ENCODE data around the gene ZBTB1.
A peak's percentile ranks its signal among the peaks of the same experiment; 100 is the strongest.

Gene ZBTB1

DNA sequence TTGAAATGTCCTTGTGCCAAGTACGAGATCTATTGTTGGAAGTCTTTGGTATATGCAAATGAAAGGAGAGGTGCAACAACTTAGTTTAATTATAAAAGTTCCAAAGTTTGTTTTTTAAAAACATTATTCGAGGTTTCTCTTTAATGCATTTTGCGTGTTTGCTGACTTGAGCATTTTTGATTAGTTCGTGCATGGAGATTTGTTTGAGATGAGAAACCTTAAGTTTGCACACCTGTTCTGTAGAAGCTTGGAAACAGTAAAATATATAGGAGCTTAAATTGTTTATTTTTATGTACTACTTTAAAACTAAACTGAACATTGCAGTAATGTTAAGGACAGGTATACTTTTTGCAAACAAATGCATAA lies 38.2 kb downstream of the ZBTB1 start:
- TF ChIP-seq, protein P1, sequence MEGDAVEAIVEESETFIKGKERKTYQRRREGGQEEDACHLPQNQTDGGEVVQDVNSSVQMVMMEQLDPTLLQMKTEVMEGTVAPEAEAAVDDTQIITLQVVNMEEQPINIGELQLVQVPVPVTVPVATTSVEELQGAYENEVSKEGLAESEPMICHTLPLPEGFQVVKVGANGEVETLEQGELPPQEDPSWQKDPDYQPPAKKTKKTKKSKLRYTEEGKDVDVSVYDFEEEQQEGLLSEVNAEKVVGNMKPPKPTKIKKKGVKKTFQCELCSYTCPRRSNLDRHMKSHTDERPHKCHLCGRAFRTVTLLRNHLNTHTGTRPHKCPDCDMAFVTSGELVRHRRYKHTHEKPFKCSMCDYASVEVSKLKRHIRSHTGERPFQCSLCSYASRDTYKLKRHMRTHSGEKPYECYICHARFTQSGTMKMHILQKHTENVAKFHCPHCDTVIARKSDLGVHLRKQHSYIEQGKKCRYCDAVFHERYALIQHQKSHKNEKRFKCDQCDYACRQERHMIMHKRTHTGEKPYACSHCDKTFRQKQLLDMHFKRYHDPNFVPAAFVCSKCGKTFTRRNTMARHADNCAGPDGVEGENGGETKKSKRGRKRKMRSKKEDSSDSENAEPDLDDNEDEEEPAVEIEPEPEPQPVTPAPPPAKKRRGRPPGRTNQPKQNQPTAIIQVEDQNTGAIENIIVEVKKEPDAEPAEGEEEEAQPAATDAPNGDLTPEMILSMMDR (conservative IDR thresholded peaks at IDR 0.05; ENCODE audit: low read depth, low read length), result no peak
- no peak for DNase-seq (ENCODE audit: low read depth)
- H3K4me3 ChIP-seq (ENCODE audit: low read length), result no peak overlapping the region

DNA sequence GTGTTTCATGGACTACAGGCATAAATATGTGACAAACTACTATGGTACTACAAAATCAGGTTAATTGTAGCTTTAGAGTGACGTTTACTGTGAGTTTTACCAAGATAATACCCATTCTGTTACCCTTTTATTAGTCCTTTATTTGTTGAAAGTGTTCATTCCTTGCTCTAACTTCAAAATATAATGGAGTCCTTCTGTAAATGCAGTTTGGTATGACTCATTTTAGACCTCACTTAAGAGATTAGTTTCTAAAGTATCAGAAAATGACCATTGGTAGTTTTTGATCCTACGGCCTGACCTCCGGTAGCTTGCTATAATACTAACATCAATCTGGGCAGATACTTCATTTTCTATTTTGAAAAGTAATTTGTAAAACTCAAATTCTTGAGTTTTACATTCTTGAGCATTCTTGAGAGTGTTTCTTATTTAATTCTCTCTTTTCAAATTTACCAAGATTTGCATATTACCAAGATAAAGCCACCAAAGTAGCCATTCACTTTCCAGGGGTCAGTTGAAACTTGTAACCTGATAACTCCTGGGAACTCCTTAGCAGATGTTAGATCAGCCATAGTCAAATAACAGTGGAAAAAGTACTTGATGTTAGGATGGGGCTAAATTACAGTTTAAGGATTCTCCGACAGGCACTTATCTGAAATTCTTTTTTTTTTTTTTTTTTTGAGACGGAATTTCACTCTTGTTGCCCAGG lies 40.2 kb downstream of the ZBTB1 start:
- H3K4me3 ChIP-seq (ENCODE audit: low read length), result no peak overlapping the region
- TF ChIP-seq, protein P1 (conservative IDR thresholded peaks at IDR 0.05; ENCODE audit: low read depth, low read length), result no peak
- DNase-seq (ENCODE audit: low read depth), result no peak

DNA sequence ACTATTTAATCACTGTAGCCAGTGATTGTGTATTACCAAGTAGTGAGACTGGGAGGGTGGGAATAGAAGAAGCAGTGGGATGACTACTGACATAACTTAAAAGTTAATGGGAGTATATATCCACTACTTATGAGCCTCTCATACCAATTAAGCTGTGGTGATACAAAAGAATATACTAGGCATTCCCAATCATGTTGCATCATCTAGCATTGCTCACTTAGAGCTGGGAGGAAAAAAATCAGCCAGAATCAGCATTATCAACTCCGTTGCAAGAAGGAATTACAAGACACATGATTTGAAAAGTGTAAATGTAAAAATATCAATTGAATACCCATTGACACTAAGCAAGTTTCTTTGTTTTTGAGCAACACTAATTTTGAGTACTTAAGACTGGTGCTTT lies 44.4 kb downstream of the ZBTB1 start:
- TF ChIP-seq, protein P1 (conservative IDR thresholded peaks at IDR 0.05; ENCODE audit: low read depth, low read length), result no peak
- no peak overlapping the region for H3K4me3 ChIP-seq (ENCODE audit: low read length)
- no peak for DNase-seq (ENCODE audit: low read depth)

DNA sequence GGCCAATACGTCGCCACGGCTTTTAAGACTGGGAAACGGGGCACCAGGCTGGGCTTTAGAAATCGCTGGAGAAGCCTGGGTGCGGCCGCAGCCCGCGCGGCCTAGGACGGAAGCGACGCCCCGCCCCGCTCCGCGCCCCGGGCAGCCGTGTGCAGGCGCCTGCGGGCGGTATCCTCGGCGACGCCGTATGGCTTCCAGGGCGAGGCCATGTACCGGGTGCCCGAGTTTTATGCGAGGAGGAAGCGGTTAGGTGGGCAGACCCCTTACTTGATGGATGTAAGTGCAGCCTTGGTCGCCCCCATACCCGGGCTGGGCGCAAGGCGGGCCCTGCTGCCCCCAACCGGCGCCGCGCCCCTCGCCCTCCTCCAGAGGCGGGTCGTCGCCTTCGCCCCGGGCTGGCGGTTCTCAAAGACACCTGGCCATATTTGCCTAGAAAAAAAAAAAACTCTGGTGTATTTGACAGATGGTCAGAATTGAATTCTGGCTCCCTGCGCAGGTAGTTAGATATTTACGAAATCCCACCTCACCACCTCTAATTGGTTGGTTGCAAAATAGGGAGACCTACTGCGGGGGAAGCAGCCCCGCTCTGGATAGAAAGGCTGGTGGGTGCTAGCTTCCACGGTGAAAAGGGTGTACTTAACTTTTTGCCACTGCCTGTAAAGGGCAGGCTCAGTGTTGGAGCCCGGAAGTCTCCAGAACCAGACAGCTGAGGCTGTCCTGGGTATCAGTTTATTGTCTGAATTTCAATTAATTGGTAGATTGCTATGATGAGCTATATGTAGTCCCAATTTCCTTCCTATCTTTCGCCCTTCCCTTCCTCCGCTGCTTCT lies 45.4 kb downstream of the ZBTB1 start, which contains the start of gene PPP1R36:
Gene PPP1R36, plus strand, starts transcription at position 171 of the 830 bp plus-strand sequence. Its CDS starts 37 bp downstream, at position 208.
- H3K4me3 ChIP-seq (ENCODE audit: low read length), result peak within 1 kb of the TSS; percentile 36
- DNase-seq (ENCODE audit: low read depth), result no peak
- TF ChIP-seq, protein P1 (conservative IDR thresholded peaks at IDR 0.05; ENCODE audit: low read depth, low read length), result no peak

DNA sequence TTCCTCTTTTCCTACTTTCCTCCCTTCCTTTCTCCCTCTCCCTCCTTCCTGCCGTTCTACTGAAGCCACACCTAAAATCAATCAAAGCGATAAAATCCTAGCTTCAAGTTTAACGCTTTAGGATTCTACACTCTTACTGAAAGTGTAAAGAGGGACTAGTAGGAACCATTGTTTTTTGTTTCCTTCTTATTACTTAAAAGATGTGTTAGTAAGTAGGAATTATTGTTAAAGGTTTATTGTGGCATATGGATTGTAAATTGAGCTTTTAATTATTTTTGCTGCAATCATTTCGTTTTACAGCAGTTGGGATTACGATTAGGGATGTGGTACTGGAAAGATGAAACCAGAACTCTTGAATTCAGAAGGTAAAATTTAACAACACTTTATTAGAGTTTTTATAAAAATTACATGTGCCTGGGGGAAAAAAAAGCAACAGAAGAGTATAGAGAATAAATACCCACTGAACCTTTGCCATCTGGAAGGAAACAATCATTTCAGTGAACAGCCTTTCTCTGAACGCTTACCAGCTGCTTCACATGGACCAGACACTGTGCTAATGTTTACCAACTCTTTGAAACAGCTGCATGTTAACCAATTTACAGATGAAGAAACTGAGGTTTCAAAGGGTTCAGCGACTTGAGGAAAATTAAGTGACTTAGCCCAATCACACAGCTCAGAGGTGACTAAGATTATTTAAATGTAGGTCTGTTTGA lies 46.2 kb downstream of the ZBTB1 start:
- no peak overlapping the region for H3K4me3 ChIP-seq (ENCODE audit: low read length)
- TF ChIP-seq, protein P1 (conservative IDR thresholded peaks at IDR 0.05; ENCODE audit: low read depth, low read length), result no peak
- no peak for DNase-seq (ENCODE audit: low read depth)

DNA sequence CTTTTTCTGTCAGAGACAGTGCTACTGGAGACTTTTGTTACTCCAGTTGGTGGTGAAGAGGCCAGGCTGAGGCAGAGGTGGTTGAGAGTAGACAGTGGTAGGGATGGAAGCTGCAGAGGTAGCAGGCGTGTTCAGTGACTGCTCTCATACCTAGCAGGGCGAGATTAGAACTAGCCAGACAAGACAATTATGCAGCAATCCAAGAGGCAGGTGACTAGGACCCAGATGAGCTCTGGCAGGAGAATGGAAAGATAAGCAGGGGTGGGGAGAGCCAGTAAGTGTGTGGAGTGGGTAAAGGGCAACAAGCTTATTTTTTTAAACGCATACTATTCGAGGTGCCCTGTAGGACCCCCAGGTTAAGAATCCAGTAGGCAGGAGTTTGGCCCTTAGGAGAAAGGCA lies 50.0 kb downstream of the ZBTB1 start:
- H3K4me3 ChIP-seq (ENCODE audit: low read length), result no peak overlapping the region
- no peak for DNase-seq (ENCODE audit: low read depth)
- TF ChIP-seq, protein P1 (conservative IDR thresholded peaks at IDR 0.05; ENCODE audit: low read depth, low read length), result no peak

Data from retinal pigment epithelial cell (primary cell).